Left ventricle myocardium inferior (tissue), 1 donor: ENCODE measurements around the gene KRTAP23-1. TPM values are rescaled to one million over a fixed set of nuclear protein-coding genes. Genes with fewer than 3 reads are reported as not detected.

Source experiments
- DNase-seq: peaks from one replicate; pipeline ENCODE4 v3.0.0-alpha.2; 2020
- H3K27ac ChIP-seq: fragments of 200-600 bp; replicated peaks from 2 replicates; pipeline ENCODE4 v1.8.0; 2021
- H3K27me3 ChIP-seq: fragments of 200-600 bp; 2 replicates; pipeline ENCODE4 v1.8.0; 2021; ENCODE audit warnings: low read depth
- H3K36me3 ChIP-seq: fragments of 200-600 bp; 2 replicates; pipeline ENCODE4 v1.8.0; 2021
- H3K4me1 ChIP-seq: fragments of 200-600 bp; 2 replicates; pipeline ENCODE4 v1.8.0; 2021
- H3K4me3 ChIP-seq: fragments of 200-600 bp; 2 replicates; pipeline ENCODE4 v1.8.0; 2021; ENCODE audit warnings: mild to moderate bottlenecking, moderate library complexity
- H3K9me3 ChIP-seq: fragments of 200-600 bp; replicated peaks from 2 replicates; pipeline ENCODE4 v1.8.0; 2021
- CTCF ChIP-seq: fragments of 200-600 bp; IDR thresholded peaks from 2 replicates; pipeline ENCODE4 v1.8.0; 2021; ENCODE audit warnings: antibody characterized with exemption, mild to moderate bottlenecking, borderline replicate concordance
- intact Hi-C: fragments of 100-400 bp; cut with micrococcal nuclease; formaldehyde crosslinking; loops from one replicate; pipeline ENCODE4 v1.11.0; 2022
- total RNA-seq: library from RNA; stranded (reverse); fragmentation: NEBNext Ultra II Directional; extraction: Animal tissue kit (Norgen Biotek cat#: 25700); gene quantifications from one replicate; pipeline ENCODE4 v1.2.1, GENCODE V29; 2021
- donor health status: DM: no; HTN: yes; CAD: no; lungs with severe emphysema.

The KRTAP23-1 gene
- total RNA-seq, 1 donor from 2014 or later, result not detected

GRCh38 chr21:30333736-30334135 lies 14.7 kb downstream of the KRTAP23-1 start:
- TF ChIP-seq CTCF, result no peak
- intact Hi-C loops, result no loop called here
- Histone ChIP-seq H3K4me3 (no peak overlapping the region), H3K9me3 (no peaks in the 10 kb centered on the region), H3K36me3 (no peaks in the 10 kb centered on the region), H3K27ac (no peak overlapping the region), H3K4me1 (no peaks in the 10 kb centered on the region), H3K27me3 (no peaks in the 10 kb centered on the region)
- DNase-seq, result no peak

- no peak for TF ChIP-seq CTCF
- Histone ChIP-seq H3K9me3 (peaks cover under 1% of the 10 kb centered on the region), H3K27me3 (no peaks in the 10 kb centered on the region), H3K27ac (no peak overlapping the region), H3K36me3 (no peaks in the 10 kb centered on the region), H3K4me3 (no peak overlapping the region), H3K4me1 (no peaks in the 10 kb centered on the region)
- no peak for DNase-seq
- intact Hi-C loops, result no loop called here
Measured at GRCh38 chr21:30332681-30333080, 15.7 kb downstream of the KRTAP23-1 start.

- no peaks in the 10 kb centered on the region for H3K4me1 ChIP-seq
- no peak overlapping the region for H3K27ac ChIP-seq
- H3K4me3 ChIP-seq, result no peak overlapping the region
- H3K27me3 ChIP-seq, result no peaks in the 10 kb centered on the region
- no peak for TF ChIP-seq CTCF
- H3K36me3 ChIP-seq, result no peaks in the 10 kb centered on the region
- intact Hi-C loops, result no loop called here
- peaks cover 31% of the 10 kb centered on the region for H3K9me3 ChIP-seq
- DNase-seq, result no peak
Measured at GRCh38 chr21:30329203-30329875, 19.1 kb downstream of the KRTAP23-1 start.

GRCh38 chr21:30326390-30326789 lies 22.0 kb downstream of the KRTAP23-1 start:
- intact Hi-C loops, result no loop called here
- Histone ChIP-seq H3K36me3 (no peaks in the 10 kb centered on the region), H3K4me1 (no peaks in the 10 kb centered on the region), H3K4me3 (no peak overlapping the region), H3K27me3 (no peaks in the 10 kb centered on the region), H3K27ac (no peak overlapping the region), H3K9me3 (peaks cover 31% of the 10 kb centered on the region)
- TF ChIP-seq CTCF, result no peak
- DNase-seq, result no peak

- H3K27me3 ChIP-seq, result no peaks in the 10 kb centered on the region
- no peaks in the 10 kb centered on the region for H3K36me3 ChIP-seq
- no peak within 1 kb of the TSS for H3K27ac ChIP-seq
- H3K4me1 ChIP-seq, result no peaks in the 10 kb centered on the region
- DNase-seq, result no peak
- TF ChIP-seq CTCF, result no peak
- intact Hi-C loops, result no loop called here
- H3K9me3 ChIP-seq, result peaks cover 6% of the 10 kb centered on the region
- no peak within 1 kb of the TSS for H3K4me3 ChIP-seq
Measured at GRCh38 chr21:30320215-30320614, 28.2 kb downstream of the KRTAP23-1 start, which contains the start of gene KRTAP26-1. TSS of gene KRTAP26-1 (minus strand) at chr21:30320315. CDS start at chr21:30320035, 280 bp downstream.
